Activated T-cell treated with anti-CD3 and anti-CD28 coated beads, Interleukin-2, amount 50 U/mL, for 1 hour (primary cell): ENCODE measurements around the gene TRAK1.

Experiments used
- DNase-seq: peaks from one replicate; pipeline ENCODE4 v3.0.0-alpha.2; 2020

The TRAK1 gene

GRCh38 chr3:42214565-42215283 lies 123.6 kb downstream of the TRAK1 start:
- no peak for DNase-seq

GRCh38 chr3:42216302-42216701 lies 125.1 kb downstream of the TRAK1 start:
- no peak for DNase-seq

- no peak for DNase-seq
Observed at GRCh38 chr3:42216931-42217333, 125.8 kb downstream of the TRAK1 start.

GRCh38 chr3:42220436-42221121 lies 129.4 kb downstream of the TRAK1 start:
- no peak for DNase-seq

GRCh38 chr3:42222942-42223693 lies 132.0 kb downstream of the TRAK1 start:
- no peak for DNase-seq

GRCh38 chr3:42224178-42224577 lies 133.0 kb downstream of the TRAK1 start:
- DNase-seq = no peak

- DNase-seq = no peak
Observed at GRCh38 chr3:42224658-42225421, 133.7 kb downstream of the TRAK1 start.

- no peak for DNase-seq
Observed at GRCh38 chr3:42225486-42226363, 134.6 kb downstream of the TRAK1 start.

GRCh38 chr3:42226470-42227425 lies 135.6 kb downstream of the TRAK1 start:
- no peak for DNase-seq

GRCh38 chr3:42228796-42229195 lies 137.6 kb downstream of the TRAK1 start:
- no peak for DNase-seq

- DNase-seq = no peak
Observed at GRCh38 chr3:42229266-42229941, 138.2 kb downstream of the TRAK1 start.

- DNase-seq = no peak
Observed at GRCh38 chr3:42229942-42230688, 139.0 kb downstream of the TRAK1 start.

GRCh38 chr3:42230860-42231259 lies 139.7 kb downstream of the TRAK1 start:
- no peak for DNase-seq

GRCh38 chr3:42235532-42235931 lies 144.4 kb downstream of the TRAK1 start:
- DNase-seq = no peak

GRCh38 chr3:42236611-42237010 lies 145.5 kb downstream of the TRAK1 start:
- no peak for DNase-seq

- DNase-seq = no peak
Observed at GRCh38 chr3:42246091-42246490, 154.9 kb downstream of the TRAK1 start.

- peak; percentile 64 for DNase-seq
Observed at GRCh38 chr3:42247576-42248027, 156.4 kb downstream of the TRAK1 start.

GRCh38 chr3:42250761-42251160 lies 159.6 kb downstream of the TRAK1 start:
- no peak for DNase-seq

- no peak for DNase-seq
Observed at GRCh38 chr3:42254566-42254965, 163.4 kb downstream of the TRAK1 start.
